PFSK-1 (cell line): Measurements from ENCODE around the gene FBXO47.

ENCODE experiments used
- POLR2AphosphoS5 ChIP-seq: IDR thresholded peaks from 2 replicates; pipeline ENCODE4 v1.6.1; 2012; ENCODE audit warnings: low read depth, mild to moderate bottlenecking, control low read depth, low read length, moderate library complexity
- TAF1 ChIP-seq: IDR thresholded peaks from 2 replicates; pipeline ENCODE4 v1.6.1; 2012; ENCODE audit warnings: low read length, control low read depth, borderline replicate concordance; ENCODE audit not compliant: insufficient read depth
- TF ChIP-seq, protein P1 (sequence below), 2 experiments: IDR thresholded peaks; 2 replicates each; pipeline versions ENCODE4 v1.6.1 to v1.8.0; 2011 to 2012; ENCODE audit warnings: low read depth in 2 of 2, low read length in 2 of 2, control low read depth in 1 of 2, inconsistent platforms in 1 of 2, mild to moderate bottlenecking in 1 of 2, moderate library complexity in 1 of 2; ENCODE audit not compliant: insufficient read depth in 1 of 2

DNA sequence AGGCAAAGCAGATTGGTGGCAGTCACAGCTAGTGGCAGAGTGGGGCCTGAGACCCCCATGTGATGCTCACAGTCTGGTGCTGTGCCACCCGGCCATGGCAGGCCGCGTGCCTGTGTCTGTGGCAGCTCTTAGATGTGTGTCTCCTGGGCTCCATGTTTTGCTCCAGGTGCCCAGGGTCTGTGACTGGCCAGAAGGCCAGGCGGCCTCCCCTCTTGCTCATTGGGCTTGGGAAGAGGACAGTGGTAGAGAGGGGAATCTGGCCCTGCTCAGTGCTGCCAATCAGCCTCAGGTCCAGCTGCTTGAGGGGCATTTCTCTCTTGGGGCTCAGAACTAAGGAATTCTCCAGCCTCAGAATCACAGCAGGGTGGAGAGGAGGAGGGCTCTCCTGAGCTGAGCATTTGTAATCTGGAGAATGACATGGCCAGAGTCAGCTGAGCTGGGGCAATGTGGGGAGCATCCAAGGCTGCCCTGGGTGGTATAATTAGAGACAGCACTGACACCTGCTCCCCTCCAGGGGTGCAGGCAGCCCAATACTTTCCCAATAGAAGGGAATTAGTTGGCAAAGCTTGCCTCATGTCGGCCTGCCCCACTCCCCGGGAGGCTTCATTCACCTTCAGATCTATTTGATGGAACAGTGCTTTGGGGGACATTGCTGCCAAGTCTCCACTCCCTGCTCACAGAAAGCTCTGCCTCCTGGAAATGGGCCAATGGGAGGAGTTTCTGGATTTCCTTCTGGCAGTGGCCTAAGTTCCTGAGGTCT lies 44.5 kb downstream of the FBXO47 start:
- no peak for TF ChIP-seq TAF1
- TF ChIP-seq, protein P1, sequence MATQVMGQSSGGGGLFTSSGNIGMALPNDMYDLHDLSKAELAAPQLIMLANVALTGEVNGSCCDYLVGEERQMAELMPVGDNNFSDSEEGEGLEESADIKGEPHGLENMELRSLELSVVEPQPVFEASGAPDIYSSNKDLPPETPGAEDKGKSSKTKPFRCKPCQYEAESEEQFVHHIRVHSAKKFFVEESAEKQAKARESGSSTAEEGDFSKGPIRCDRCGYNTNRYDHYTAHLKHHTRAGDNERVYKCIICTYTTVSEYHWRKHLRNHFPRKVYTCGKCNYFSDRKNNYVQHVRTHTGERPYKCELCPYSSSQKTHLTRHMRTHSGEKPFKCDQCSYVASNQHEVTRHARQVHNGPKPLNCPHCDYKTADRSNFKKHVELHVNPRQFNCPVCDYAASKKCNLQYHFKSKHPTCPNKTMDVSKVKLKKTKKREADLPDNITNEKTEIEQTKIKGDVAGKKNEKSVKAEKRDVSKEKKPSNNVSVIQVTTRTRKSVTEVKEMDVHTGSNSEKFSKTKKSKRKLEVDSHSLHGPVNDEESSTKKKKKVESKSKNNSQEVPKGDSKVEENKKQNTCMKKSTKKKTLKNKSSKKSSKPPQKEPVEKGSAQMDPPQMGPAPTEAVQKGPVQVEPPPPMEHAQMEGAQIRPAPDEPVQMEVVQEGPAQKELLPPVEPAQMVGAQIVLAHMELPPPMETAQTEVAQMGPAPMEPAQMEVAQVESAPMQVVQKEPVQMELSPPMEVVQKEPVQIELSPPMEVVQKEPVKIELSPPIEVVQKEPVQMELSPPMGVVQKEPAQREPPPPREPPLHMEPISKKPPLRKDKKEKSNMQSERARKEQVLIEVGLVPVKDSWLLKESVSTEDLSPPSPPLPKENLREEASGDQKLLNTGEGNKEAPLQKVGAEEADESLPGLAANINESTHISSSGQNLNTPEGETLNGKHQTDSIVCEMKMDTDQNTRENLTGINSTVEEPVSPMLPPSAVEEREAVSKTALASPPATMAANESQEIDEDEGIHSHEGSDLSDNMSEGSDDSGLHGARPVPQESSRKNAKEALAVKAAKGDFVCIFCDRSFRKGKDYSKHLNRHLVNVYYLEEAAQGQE (IDR thresholded peaks at IDR 0.05; ENCODE audit: insufficient read depth in 1 of 2, low read depth in 2 of 2, low read length in 2 of 2) = no peak
- TF ChIP-seq POLR2AphosphoS5 = no peak
